Daoy (cell line): ENCODE measurements around the gene IRF6. TPM values are rescaled to one million over a fixed set of nuclear protein-coding genes. Genes with fewer than 3 reads are reported as not detected.

Experiments
- DNase-seq: peaks from one replicate; pipeline ENCODE4 v3.0.0-alpha.2; 2015; ENCODE audit warnings: low read depth
- total RNA-seq: library from RNA; depleted of rRNA; stranded (reverse); fragments of >200 nt; shearing (Covaris generic); gene quantifications from 2 replicates; pipeline ENCODE4 v1.2.3, GENCODE V29; 2014; rRNA removed

The IRF6 gene
- not detected in 2 replicates for total RNA-seq

- DNase-seq: no peak
Measured at GRCh38 chr1:209805875-209806760, at the start of gene IRF6. TSS of gene IRF6 (minus strand) at chr1:209806142. CDS start at chr1:209801413, 4,729 bp downstream.

- no peak for DNase-seq
Measured at GRCh38 chr1:209855623-209856022, 49.7 kb upstream of the IRF6 start.

DNA sequence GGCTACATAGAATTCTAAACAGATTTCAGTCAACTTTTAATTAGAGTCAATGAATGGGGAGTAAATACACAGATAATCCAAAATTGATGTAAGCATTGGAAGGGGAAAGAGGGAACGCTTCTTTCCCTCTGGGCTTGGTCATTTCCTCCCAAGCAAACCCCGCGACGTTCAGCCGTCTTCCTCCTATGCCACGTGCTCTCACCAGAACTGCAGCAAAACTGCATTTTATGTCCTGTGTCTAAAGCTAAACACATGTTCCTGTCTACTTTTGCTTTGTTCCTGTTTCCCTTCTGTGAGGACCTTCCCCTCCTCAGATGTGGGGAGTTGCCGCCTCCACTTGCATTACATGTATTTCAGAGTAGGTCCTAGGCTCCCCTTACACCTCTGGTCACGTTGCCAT is 49.1 kb upstream of the IRF6 start:
- DNase-seq: no peak

DNA sequence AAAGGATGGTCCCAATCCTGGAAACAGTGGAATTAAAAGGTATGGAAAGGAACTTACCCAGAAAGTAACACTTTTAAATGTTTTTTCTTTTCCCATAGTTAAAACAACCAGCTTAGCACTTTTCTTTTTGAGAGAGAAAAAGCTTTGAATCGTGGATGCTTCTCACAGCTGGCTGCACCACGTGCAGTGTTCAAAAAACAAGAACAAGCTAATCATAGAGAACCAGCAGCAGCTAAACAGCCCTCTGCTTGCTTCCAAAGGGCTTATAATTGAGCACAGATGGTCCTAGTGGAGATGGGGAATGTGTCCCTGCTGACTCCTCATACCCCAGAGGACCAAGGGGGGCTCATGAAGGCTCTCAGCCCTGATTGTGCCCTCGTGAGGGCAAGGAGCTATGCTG is 48.3 kb upstream of the IRF6 start:
- no peak for DNase-seq

DNA sequence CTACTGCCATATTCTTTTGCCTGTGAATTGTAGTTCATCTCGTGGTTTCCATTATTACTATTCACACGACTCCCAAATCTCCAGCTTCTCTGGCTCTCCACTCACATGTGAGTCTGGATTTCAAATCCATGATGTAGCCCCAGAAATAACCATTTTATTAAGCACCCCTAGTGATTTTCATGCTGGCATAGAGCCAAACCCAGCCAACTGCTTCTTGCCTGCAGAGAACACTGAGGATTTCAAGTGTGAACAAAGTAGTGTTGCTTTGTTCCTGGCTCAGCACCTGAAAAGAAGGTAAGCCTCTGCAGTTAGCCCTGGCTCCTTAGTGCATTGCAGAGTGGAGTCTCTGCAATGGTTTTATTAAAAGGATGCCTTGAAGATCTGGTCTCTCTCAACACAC is 47.7 kb upstream of the IRF6 start:
- no peak for DNase-seq

GRCh38 chr1:209850342-209850979 is 44.5 kb upstream of the IRF6 start:
- peak; percentile 88 for DNase-seq

GRCh38 chr1:209849388-209849787 is 43.4 kb upstream of the IRF6 start:
- DNase-seq: no peak

DNA sequence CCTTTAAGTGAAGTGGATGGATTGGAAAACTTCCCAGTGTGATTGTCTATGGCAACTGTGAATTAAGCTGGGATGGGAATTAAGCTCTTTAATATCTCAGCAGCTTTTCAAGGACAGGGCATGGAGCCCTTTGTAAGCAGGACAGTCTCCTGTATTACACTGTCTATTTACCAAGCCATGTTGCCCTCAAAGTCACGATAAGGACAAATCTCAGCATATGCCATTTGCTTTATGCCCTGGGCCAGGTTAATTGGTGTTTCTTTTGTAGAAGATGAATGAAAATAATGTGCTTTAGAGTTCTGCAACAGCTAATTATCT is 39.4 kb upstream of the IRF6 start:
- DNase-seq: no peak

- no peak for DNase-seq
Measured at GRCh38 chr1:209844695-209845407, 38.9 kb upstream of the IRF6 start.

GRCh38 chr1:209840611-209841010 is 34.7 kb upstream of the IRF6 start:
- no peak for DNase-seq

- DNase-seq: peak; percentile 94
Measured at GRCh38 chr1:209839875-209840546, 34.1 kb upstream of the IRF6 start.

GRCh38 chr1:209838537-209838936 is 32.6 kb upstream of the IRF6 start:
- DNase-seq: no peak

- no peak for DNase-seq
Measured at GRCh38 chr1:209837671-209838070, 31.7 kb upstream of the IRF6 start.

DNA sequence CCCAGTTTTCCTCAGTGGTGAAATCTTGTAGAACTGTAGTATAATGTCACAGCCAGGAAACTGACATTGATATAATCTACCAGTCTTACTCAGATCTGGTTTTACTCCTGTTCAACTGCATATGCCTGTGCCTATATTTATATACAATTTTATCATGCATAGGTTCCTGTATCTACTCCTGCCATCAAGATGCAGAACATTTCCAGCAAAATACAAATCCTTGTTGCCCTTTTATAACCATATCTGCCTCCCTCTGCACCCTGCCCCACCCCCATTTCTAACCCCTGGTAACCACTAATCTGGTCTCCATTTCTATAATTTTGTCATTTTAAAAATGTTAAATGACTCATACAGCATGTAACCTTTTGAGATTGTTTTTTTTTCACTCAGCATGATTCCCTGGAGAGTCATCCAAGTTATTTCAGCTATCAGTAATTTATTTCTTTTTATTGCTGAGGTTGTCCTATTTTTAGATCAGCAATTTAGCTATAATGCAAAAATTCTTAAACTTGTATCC is 29.9 kb upstream of the IRF6 start:
- DNase-seq: no peak

- no peak for DNase-seq
Measured at GRCh38 chr1:209831615-209832014, 25.7 kb upstream of the IRF6 start.

GRCh38 chr1:209830722-209831121 is 24.8 kb upstream of the IRF6 start:
- DNase-seq: no peak

GRCh38 chr1:209829716-209830115 is 23.8 kb upstream of the IRF6 start:
- DNase-seq: no peak

GRCh38 chr1:209827384-209828262 is 21.7 kb upstream of the IRF6 start, which contains the start of gene UTP25:
TSS of gene UTP25 (plus strand) at chr1:209827972. CDS start at chr1:209828064, 92 bp downstream.
- DNase-seq: peak; percentile 98

DNA sequence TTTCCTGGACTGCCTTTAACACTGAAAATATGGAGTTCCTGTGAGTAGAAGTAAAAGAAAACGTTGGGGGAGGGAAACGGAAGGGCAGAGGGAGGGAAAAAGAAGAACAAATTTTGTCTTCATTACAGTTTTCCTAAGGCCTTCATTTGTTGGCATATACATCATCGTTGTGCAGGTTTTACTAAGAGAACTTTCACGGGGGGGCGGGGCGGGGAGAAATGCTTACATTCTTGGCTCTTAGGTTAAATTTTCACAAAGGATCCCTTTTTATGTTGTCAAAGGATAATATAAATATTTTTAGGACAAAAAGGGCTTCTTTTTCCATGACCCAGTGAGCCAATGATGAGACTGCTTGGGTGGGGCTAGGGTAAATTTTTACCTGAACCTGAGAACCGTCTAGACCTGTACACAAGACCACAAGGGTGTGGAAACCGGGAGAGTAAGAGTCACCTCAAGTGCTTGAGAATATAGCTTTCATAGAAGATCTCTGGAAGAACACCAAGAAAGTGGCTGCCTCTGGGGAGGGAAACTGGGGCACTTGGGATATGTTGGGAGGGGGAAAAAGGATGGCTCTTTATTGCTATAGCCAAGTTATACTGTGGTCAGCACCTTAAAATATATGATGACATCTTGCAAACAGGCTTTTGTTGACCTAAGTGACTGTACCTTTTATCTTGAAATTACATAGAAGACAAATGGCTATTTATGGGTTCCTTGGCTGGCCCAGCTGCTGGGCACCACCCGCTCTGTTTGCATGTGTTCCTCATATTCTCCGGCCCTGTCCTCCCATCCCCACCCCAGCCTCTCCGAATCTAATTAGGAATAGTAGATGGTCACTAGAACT is 19.9 kb upstream of the IRF6 start:
- no peak for DNase-seq
